ENCODE results near the gene B4GALNT4.
"Not testable (repeated sequence)": the region's sequence is repeated elsewhere in the genome, so short reads cannot be mapped to it uniquely, and the experiment has no call there.

Gene B4GALNT4

GRCh38 chr11:420054-420910 lies 51.0 kb downstream of the B4GALNT4 start:
- DNase-seq (ENCODE audit: low spot score): no peak

GRCh38 chr11:420911-421321 lies 51.6 kb downstream of the B4GALNT4 start:
- DNase-seq (ENCODE audit: low spot score): no peak

GRCh38 chr11:422249-422656 lies 53.0 kb downstream of the B4GALNT4 start:
- no peak for DNase-seq (ENCODE audit: low spot score)

- no peak for DNase-seq (ENCODE audit: low spot score)
Measured at GRCh38 chr11:424232-424631, 54.9 kb downstream of the B4GALNT4 start.

- not testable (repeated sequence) for DNase-seq (ENCODE audit: low spot score)
Measured at GRCh38 chr11:424766-425165, 55.5 kb downstream of the B4GALNT4 start.

GRCh38 chr11:425301-425700 lies 56.0 kb downstream of the B4GALNT4 start:
- DNase-seq (ENCODE audit: low spot score): no peak

GRCh38 chr11:426851-427250 lies 57.6 kb downstream of the B4GALNT4 start:
- no peak for DNase-seq (ENCODE audit: low spot score)

- DNase-seq (ENCODE audit: low spot score): no peak
Measured at GRCh38 chr11:428295-428694, 59.0 kb downstream of the B4GALNT4 start.

GRCh38 chr11:429391-429790 lies 60.1 kb downstream of the B4GALNT4 start:
- no peak for DNase-seq (ENCODE audit: low spot score)

- DNase-seq (ENCODE audit: low spot score): no peak
Measured at GRCh38 chr11:429931-430456, 60.7 kb downstream of the B4GALNT4 start.
